DLD1 (cell line): Measurements from ENCODE around the gene SMIM41.

ENCODE experiments used
- in situ Hi-C: cut with HindIII; loops from 2 replicates; pipeline ENCODE4 v1.10.0; 2017; ENCODE audit warnings: low sequenced_read_pairs

SMIM41 gene

GRCh38 chr12:52062167-52063081, 17.1 kb upstream of the SMIM41 start:
- in situ Hi-C loops = no loop called here

DNA sequence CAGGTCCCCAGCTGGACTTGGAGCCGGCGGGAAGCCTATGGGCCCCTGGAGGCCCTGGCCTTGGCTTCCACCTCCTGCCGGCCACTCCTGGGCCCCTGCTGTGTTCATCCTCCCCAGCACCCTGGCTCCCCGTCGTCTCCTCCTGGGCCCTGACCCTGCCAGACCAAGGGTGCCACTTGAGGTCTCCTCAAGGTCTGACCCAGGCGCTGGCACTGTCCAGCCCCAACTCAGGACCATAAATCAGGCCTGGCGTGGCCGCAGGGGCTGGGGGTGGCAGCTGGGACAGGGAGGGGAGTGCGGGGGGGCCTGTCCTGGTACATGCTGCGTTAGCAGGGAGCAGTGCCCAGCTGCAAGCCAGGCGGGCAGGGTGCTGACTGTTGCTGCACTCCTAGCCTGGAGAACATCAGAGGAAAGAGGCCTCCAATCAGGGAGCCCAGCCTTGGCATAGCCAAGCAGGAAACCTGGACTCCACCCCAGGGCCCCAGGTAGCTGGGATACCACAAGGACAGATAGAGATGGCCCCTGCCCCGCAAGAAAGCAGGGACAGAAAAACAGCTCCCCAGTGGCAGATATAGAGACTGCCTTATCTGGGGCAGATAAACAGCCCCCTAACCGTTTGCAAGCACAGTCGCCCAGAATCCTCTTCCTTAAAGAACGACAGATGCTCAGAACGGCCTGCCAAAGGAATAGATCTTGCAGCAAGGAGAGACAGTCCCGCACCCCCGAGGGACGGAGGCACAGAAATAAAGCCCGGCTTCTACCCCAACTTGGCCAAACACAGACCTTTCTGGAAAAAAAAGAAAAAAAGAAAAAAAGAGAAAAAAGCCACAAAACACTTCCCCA, 16.2 kb upstream of the SMIM41 start:
- in situ Hi-C loops = no loop called here

- in situ Hi-C loops = no loop called here
Measured at GRCh38 chr12:52063981-52064649, 15.4 kb upstream of the SMIM41 start.

DNA sequence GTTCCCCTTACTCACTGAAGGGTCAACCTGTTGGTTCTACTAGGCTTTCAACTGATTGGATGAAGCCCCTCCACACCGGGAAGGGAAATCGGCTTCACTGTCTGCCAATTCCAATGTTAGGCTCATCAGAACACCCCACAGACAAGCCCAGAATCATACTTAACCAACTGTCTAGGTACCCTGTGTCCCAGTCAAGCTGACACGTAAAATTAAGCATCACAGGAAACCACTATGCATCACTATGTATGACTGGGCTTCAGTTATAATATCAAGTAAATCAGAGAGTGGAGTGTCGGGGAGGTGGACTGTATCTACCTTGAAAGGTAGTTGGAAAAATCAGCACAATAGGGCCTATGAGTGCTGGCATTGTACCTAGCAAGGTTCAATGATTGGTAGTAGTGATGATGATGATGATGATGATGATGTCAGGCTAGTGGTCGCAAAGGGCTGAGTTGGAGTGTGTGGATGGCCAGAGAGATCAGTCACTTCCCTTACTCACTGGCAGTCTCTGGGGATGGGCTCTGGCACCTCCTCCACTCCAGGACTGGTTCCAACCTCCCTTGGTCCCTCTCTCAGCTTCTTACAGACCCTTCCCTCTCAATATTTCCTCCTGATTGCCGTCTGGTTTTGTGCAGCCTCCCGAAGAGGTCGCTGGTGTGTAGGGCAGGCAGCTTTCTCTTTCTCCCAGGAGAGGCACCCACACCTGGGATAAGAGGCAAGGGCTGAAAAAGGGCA, 13.0 kb upstream of the SMIM41 start:
- in situ Hi-C loops = no loop called here

GRCh38 chr12:52067081-52067374, 12.5 kb upstream of the SMIM41 start:
- in situ Hi-C loops = no loop called here

DNA sequence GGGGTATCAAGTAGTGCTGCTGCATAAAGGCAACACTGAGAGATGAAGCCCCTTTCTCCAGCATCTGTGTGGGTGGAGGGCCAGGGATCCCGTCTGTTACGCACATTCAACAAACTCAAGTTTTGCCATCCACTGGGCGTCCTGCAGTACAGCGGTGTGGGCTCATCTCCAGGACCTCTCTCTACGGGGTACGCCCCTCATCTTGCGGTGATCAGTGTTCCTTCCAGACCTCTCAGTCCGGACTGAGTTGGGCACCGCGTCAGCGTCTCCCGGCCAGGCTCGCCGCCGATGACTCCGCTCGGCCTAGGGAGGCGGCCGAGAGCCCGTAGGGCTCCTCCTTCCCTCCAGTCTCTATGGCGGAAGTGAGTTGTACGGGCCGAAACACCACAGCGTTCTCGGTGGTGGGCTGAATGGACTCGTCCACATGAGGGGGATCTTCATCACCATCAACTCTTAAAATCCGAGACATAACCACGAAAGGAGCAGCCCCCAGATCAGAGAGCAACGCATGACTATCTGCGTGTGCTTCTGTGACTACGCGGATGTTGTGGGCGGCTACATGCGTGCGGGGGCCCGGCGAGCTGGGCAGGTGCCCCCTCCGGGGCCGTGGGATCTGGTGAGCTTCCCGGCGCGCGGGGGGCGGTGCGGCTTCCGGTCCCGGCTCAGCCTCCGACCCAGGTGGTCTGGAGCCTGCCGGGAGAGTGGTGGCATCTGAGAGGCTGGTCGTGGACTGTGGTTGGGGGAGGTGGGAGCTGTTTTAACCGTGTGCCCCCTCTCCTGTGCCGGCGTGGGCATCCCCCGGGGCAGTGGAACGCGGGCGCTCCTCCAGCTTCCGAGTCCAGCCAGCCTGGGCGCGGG, 9.9 kb upstream of the SMIM41 start, which contains the start of gene ATG101:
TSS of gene ATG101 (plus strand) at position 652 of the 858 bp plus-strand sequence. CDS start 3,673 bp downstream, outside the sequence.
- in situ Hi-C loops = no loop called here

GRCh38 chr12:52070185-52070925, 9.1 kb upstream of the SMIM41 start:
- in situ Hi-C loops = no loop called here

DNA sequence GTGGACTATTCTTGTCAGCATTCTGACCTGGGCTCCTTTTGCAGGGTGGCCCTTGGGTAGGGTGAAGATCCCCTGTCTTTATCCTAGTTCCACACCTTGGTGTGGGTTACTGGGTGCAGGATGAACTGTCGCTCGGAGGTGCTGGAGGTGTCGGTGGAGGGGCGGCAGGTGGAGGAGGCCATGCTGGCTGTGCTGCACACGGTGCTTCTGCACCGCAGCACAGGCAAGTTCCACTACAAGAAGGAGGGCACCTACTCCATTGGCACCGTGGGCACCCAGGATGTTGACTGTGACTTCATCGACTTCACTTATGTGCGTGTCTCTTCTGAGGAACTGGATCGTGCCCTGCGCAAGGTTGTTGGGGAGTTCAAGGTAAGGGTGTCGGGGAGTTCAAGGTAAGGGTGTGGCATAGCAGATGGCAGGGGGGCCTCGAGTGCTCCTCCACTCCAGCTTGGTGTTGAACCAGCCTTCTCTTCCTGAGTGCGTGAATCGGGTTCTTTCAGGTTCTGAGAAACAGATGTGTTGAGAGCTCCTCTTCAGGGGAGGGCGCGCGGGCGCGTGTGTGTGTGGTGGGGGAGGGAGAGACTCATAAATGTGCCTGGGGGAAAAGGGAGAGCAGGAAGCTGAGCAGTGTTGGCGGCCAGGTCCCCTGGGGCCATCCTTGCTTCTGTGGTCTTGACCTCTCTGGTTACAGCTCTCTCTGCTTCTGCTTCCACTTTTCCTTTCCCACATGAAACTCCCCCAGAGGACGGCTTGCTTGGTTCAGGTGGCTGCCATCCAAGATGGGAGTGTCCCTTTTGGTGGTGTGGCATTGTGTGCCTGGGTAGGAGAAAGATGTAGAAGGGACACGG, 5.7 kb upstream of the SMIM41 start:
- in situ Hi-C loops = no loop called here

GRCh38 chr12:52074971-52075724, 4.4 kb upstream of the SMIM41 start:
- in situ Hi-C loops = no loop called here

- in situ Hi-C loops = no loop called here
Measured at GRCh38 chr12:52076811-52077210, 2.7 kb upstream of the SMIM41 start.

DNA sequence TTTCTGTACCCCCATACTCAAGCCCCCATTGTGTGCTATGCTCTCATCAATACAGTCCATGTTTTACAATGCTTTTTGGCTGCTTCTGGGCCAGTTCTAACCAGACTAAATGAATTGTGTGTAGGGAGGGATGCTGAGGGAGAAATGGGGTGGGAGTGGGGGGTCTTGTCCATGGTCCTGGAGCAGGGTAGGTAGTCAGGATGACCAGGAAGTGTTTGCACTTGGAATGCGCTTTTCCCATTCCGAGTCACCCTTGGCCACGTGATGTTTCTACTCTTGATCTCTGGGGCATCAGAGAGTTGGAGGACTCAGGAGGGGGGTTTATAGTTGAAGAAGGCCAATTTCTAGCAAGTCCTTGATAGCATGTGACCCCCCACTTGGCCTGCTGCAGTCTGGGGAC, 1.2 kb upstream of the SMIM41 start:
- in situ Hi-C loops = no loop called here

- in situ Hi-C loops = no loop called here
Measured at GRCh38 chr12:52080403-52081251, 1.1 kb downstream of the SMIM41 start.

- in situ Hi-C loops = no loop called here
Measured at GRCh38 chr12:52081263-52081733, 1.8 kb downstream of the SMIM41 start.

GRCh38 chr12:52082026-52082668, 2.6 kb downstream of the SMIM41 start:
- in situ Hi-C loops = no loop called here

- in situ Hi-C loops = no loop called here
Measured at GRCh38 chr12:52082669-52082987, 3.1 kb downstream of the SMIM41 start.

DNA sequence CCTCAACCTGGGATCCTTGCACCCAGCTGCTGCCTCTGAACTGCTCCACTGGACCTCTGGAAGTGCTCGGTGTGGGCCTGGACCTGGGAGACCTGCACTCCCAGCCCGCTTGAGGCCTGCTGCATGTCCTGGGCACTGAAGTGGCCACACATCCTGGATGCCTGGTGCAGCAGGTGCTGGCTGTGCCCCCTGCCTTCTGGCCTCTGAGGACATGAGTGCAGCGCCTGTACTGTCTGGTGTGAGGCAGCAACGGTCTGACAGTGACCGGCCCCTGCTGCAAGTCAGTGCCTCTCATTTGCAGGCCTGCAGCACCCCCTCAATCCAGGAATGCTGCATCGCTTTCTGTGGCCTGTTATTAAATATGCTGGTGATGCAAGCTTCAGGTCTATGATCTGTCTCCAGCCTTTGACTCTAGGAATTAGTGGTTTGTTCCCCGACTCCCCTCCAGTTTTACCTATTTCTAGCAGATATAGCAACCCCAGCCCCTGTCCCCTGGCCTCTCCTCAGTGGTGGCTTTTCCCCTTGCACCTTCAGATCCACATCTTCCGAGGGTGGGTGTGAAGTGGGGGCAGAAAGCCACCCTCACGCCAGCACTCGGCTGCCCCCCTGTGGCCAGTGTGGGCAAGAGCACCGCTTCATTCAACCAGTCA, 3.6 kb downstream of the SMIM41 start:
- in situ Hi-C loops = no loop called here
